ENCODE results near the gene FAM193B. TPM values are rescaled to one million over a fixed set of nuclear protein-coding genes. Genes with fewer than 3 reads are reported as not detected.

Gene FAM193B
- total RNA-seq: 100 to 1,000 TPM in 1 of 2 donors, 10 to 100 TPM in 1; 79.6 to 105 TPM

GRCh38 chr5:177554474-177555111 lies at the start of gene FAM193B:
Gene FAM193B (minus strand): TSS chr5:177554563. CDS start chr5:177554458, 105 bp downstream.
- peak; percentile 97 to 98 for ATAC-seq (replicated peaks in 1 of 2)
- H3K27me3 Mint-ChIP-seq (ENCODE audit: low read depth): no peaks in the 10 kb centered on the region
- peak within 1 kb of the TSS; percentile 92 for H3K4me3 Mint-ChIP-seq
- peaks cover 6 to 8% of the 10 kb centered on the region in 2 donors for H3K36me3 Mint-ChIP-seq (ENCODE audit: insufficient read depth in 2 of 2)
- no peaks in the 10 kb centered on the region for H3K9me3 Mint-ChIP-seq
- peak; percentile 97 to 98 for DNase-seq
- peak within 1 kb of the TSS; percentile 84 for H3K27ac Mint-ChIP-seq
- H3K4me1 Mint-ChIP-seq (ENCODE audit: low read depth): peaks cover 33% of the 10 kb centered on the region

- Mint-ChIP-seq H3K27ac (no peak overlapping the region), H3K36me3 (ENCODE audit: insufficient read depth in 2 of 2) (peaks cover 3 to 4% of the 10 kb centered on the region in 2 donors), H3K27me3 (ENCODE audit: low read depth) (no peaks in the 10 kb centered on the region), H3K4me3 (no peak overlapping the region), H3K9me3 (no peaks in the 10 kb centered on the region), H3K4me1 (ENCODE audit: low read depth) (peaks cover 24% of the 10 kb centered on the region)
- DNase-seq (no peak), ATAC-seq (replicated peaks in 1 of 2) (no peak)
Measured at GRCh38 chr5:177604116-177604521, 49.8 kb upstream of the FAM193B start.

- H3K9me3 Mint-ChIP-seq: no peaks in the 10 kb centered on the region
- peaks cover 3 to 4% of the 10 kb centered on the region in 2 donors for H3K36me3 Mint-ChIP-seq (ENCODE audit: insufficient read depth in 2 of 2)
- H3K27me3 Mint-ChIP-seq (ENCODE audit: low read depth): no peaks in the 10 kb centered on the region
- DNase-seq (no peak), ATAC-seq (replicated peaks in 1 of 2) (no peak)
- peaks cover 29% of the 10 kb centered on the region for H3K4me1 Mint-ChIP-seq (ENCODE audit: low read depth)
- H3K27ac Mint-ChIP-seq: no peak overlapping the region
- no peak overlapping the region for H3K4me3 Mint-ChIP-seq
Measured at GRCh38 chr5:177603631-177604030, 49.3 kb upstream of the FAM193B start.

GRCh38 chr5:177602458-177602830 lies 48.1 kb upstream of the FAM193B start:
- DNase-seq: no peak
- H3K27me3 Mint-ChIP-seq (ENCODE audit: low read depth): no peaks in the 10 kb centered on the region
- no peaks in the 10 kb centered on the region for H3K9me3 Mint-ChIP-seq
- peaks cover 3 to 4% of the 10 kb centered on the region in 2 donors for H3K36me3 Mint-ChIP-seq (ENCODE audit: insufficient read depth in 2 of 2)
- peaks cover 38% of the 10 kb centered on the region for H3K4me1 Mint-ChIP-seq (ENCODE audit: low read depth)
- ATAC-seq (replicated peaks in 1 of 2): no peak
- no peak overlapping the region for H3K4me3 Mint-ChIP-seq
- H3K27ac Mint-ChIP-seq: no peak overlapping the region

- Mint-ChIP-seq H3K4me3 (peak overlapping the region; percentile 94 to 95), H3K4me1 (ENCODE audit: low read depth) (peaks cover 35% of the 10 kb centered on the region), H3K27me3 (ENCODE audit: low read depth) (no peaks in the 10 kb centered on the region), H3K9me3 (no peaks in the 10 kb centered on the region), H3K27ac (peak overlapping the region; percentile 13), H3K36me3 (ENCODE audit: insufficient read depth in 2 of 2) (peaks cover 4% of the 10 kb centered on the region in 2 donors)
- no peak for ATAC-seq (replicated peaks in 1 of 2)
- DNase-seq: no peak
Measured at GRCh38 chr5:177601577-177602457, 47.5 kb upstream of the FAM193B start.

- peak overlapping the region; percentile 92 for H3K27ac Mint-ChIP-seq
- DNase-seq (no peak), ATAC-seq (replicated peaks in 1 of 2) (no peak)
- H3K36me3 Mint-ChIP-seq (ENCODE audit: insufficient read depth in 2 of 2): peaks cover 8% of the 10 kb centered on the region in 2 donors
- H3K9me3 Mint-ChIP-seq: no peaks in the 10 kb centered on the region
- peaks cover 35% of the 10 kb centered on the region for H3K4me1 Mint-ChIP-seq (ENCODE audit: low read depth)
- H3K27me3 Mint-ChIP-seq (ENCODE audit: low read depth): no peaks in the 10 kb centered on the region
- H3K4me3 Mint-ChIP-seq: peak overlapping the region; percentile 94 to 95
Measured at GRCh38 chr5:177601126-177601525, 46.8 kb upstream of the FAM193B start.

GRCh38 chr5:177600508-177601018 lies 46.2 kb upstream of the FAM193B start:
- no peaks in the 10 kb centered on the region for H3K9me3 Mint-ChIP-seq
- ATAC-seq (replicated peaks in 1 of 2) (no peak), DNase-seq (no peak)
- H3K36me3 Mint-ChIP-seq (ENCODE audit: insufficient read depth in 2 of 2): peaks cover 8 to 12% of the 10 kb centered on the region in 2 donors
- no peaks in the 10 kb centered on the region for H3K27me3 Mint-ChIP-seq (ENCODE audit: low read depth)
- peak overlapping the region; percentile 92 for H3K27ac Mint-ChIP-seq
- peak overlapping the region; percentile 94 to 95 for H3K4me3 Mint-ChIP-seq
- peaks cover 35% of the 10 kb centered on the region for H3K4me1 Mint-ChIP-seq (ENCODE audit: low read depth)

- H3K9me3 Mint-ChIP-seq: no peaks in the 10 kb centered on the region
- peak within 1 kb of the TSS; percentile 92 for H3K27ac Mint-ChIP-seq
- peak; percentile 91 to 93 for ATAC-seq (replicated peaks in 1 of 2)
- peaks cover 35% of the 10 kb centered on the region for H3K4me1 Mint-ChIP-seq (ENCODE audit: low read depth)
- H3K36me3 Mint-ChIP-seq (ENCODE audit: insufficient read depth in 2 of 2): peaks cover 8 to 12% of the 10 kb centered on the region in 2 donors
- H3K4me3 Mint-ChIP-seq: peak within 1 kb of the TSS; percentile 94 to 95
- H3K27me3 Mint-ChIP-seq (ENCODE audit: low read depth): no peaks in the 10 kb centered on the region
- peak; percentile 90 to 94 for DNase-seq
Measured at GRCh38 chr5:177599731-177600507, 45.6 kb upstream of the FAM193B start, which contains the start of gene B4GALT7. Gene B4GALT7 (plus strand): TSS chr5:177600132. CDS start chr5:177600211, 79 bp downstream.

- no peaks in the 10 kb centered on the region for H3K27me3 Mint-ChIP-seq (ENCODE audit: low read depth)
- no peaks in the 10 kb centered on the region for H3K9me3 Mint-ChIP-seq
- H3K4me1 Mint-ChIP-seq (ENCODE audit: low read depth): peaks cover 44% of the 10 kb centered on the region
- H3K36me3 Mint-ChIP-seq (ENCODE audit: insufficient read depth in 2 of 2): peaks cover 11 to 18% of the 10 kb centered on the region in 2 donors
- no peak for ATAC-seq (replicated peaks in 1 of 2)
- no peak overlapping the region for H3K27ac Mint-ChIP-seq
- no peak for DNase-seq
- H3K4me3 Mint-ChIP-seq: peak overlapping the region; percentile 85 to 94
Measured at GRCh38 chr5:177598477-177598876, 44.1 kb upstream of the FAM193B start.

- no peak overlapping the region for H3K4me3 Mint-ChIP-seq
- H3K27me3 Mint-ChIP-seq (ENCODE audit: low read depth): no peaks in the 10 kb centered on the region
- H3K36me3 Mint-ChIP-seq (ENCODE audit: insufficient read depth in 2 of 2): peaks cover 13 to 24% of the 10 kb centered on the region in 2 donors
- H3K4me1 Mint-ChIP-seq (ENCODE audit: low read depth): peaks cover 55% of the 10 kb centered on the region
- no peak overlapping the region for H3K27ac Mint-ChIP-seq
- no peaks in the 10 kb centered on the region for H3K9me3 Mint-ChIP-seq
- ATAC-seq (replicated peaks in 1 of 2) (no peak), DNase-seq (no peak)
Measured at GRCh38 chr5:177596775-177597238, 42.4 kb upstream of the FAM193B start.

- H3K36me3 Mint-ChIP-seq (ENCODE audit: insufficient read depth in 2 of 2): peaks cover 14 to 24% of the 10 kb centered on the region in 2 donors
- peaks cover 55% of the 10 kb centered on the region for H3K4me1 Mint-ChIP-seq (ENCODE audit: low read depth)
- peaks cover 2% of the 10 kb centered on the region for H3K27me3 Mint-ChIP-seq (ENCODE audit: low read depth)
- peaks cover 0 to 1% of the 10 kb centered on the region in 2 donors for H3K9me3 Mint-ChIP-seq
- no peak for ATAC-seq (replicated peaks in 1 of 2)
- H3K4me3 Mint-ChIP-seq: no peak overlapping the region
- DNase-seq: no peak
- no peak overlapping the region for H3K27ac Mint-ChIP-seq
Measured at GRCh38 chr5:177595991-177596774, 41.8 kb upstream of the FAM193B start.
